GM12873 (cell line): Measurements from ENCODE around the gene CRACR2A.

Experiments used
- CTCF ChIP-seq: IDR thresholded peaks from 2 replicates; pipeline ENCODE4 v1.5.1; 2012; ENCODE audit warnings: low read depth, mild to moderate bottlenecking, moderate library complexity, low read length, control low read depth; ENCODE audit not compliant: insufficient read depth; ENCODE audit errors: missing control alignments

The CRACR2A gene

GRCh38 chr12:3622021-3622821, 130.7 kb downstream of the CRACR2A start:
- TF ChIP-seq CTCF = no peak

GRCh38 chr12:3620856-3621255, 132.1 kb downstream of the CRACR2A start:
- no peak for TF ChIP-seq CTCF

- no peak for TF ChIP-seq CTCF
Measured at GRCh38 chr12:3617565-3617964, 135.3 kb downstream of the CRACR2A start.

GRCh38 chr12:3615862-3616261, 137.0 kb downstream of the CRACR2A start:
- TF ChIP-seq CTCF = no peak

- TF ChIP-seq CTCF = no peak
Measured at GRCh38 chr12:3614806-3615466, 138.0 kb downstream of the CRACR2A start.

- TF ChIP-seq CTCF = no peak
Measured at GRCh38 chr12:3613641-3614395, 139.1 kb downstream of the CRACR2A start.
